Measurements from ENCODE around the gene SMAD2. TPM values are rescaled to one million over a fixed set of nuclear protein-coding genes. Genes with fewer than 3 reads are reported as not detected.

Gene SMAD2
- total RNA-seq, 2 donors from 2014 or later, result 94.1 to 109 TPM

DNA sequence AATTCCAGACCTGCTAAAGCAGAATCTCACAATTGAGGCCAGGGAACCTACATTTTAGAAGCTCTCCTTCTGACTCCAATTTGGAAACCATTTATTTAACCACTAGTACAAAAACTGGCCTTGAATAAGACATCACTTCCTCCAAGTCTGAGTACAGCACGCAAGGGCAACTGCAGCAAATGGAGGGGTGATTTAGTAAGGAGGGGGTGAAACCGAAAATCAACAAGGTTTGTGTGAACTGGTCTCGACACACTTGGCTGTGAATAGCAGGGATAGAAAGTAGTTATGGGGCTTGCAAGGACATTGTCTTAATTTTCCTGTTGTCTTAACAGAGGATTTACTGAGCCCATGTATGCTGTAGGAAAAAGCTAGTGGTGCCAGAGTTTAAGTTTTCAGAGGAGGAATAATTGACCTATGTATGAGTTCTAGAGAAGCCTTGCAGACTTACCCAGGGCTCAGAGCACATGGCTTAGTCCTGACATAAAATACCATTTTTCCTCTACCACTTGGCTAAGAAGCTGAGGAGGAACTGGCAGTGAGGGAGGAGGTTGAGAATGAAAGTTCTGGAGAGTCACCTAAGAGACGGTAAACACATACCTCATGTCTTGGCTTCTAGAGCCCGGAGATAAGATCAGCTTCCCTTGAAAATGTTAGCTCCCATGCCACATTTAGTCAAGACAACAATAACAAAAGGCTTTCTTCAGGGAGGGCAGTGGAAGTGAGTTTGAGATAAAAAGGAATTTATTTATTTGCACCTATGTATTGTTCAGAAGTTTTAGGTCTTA, 114.8 kb downstream of the SMAD2 start:
- no peak for DNase-seq
- peak in 1 of 2 donors; percentile 45 for ATAC-seq
- intact Hi-C loops (cut with DNase I), result no loop called here

DNA sequence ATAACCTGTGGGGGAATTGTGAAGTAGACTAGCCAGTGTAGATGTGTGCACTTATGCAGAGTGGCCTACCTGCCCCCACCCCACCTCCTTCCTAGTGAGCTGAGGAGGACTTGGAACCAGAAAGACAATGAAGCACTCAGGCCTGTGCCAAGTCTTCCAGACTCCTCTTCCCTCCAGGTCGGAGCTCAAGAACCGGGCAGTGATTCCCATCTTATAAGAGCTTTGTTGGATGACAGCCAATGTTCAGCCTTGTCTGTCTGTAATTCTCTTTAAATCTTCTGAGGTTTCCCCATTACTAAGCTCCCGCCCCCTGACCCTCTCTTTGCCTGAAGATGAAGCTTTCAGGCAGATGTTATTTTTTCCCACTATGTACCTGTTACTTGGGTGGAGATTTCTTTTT, 121.0 kb downstream of the SMAD2 start:
- DNase-seq (no peak), ATAC-seq (no peak)
- intact Hi-C loops (cut with DNase I), result no loop called here

DNA sequence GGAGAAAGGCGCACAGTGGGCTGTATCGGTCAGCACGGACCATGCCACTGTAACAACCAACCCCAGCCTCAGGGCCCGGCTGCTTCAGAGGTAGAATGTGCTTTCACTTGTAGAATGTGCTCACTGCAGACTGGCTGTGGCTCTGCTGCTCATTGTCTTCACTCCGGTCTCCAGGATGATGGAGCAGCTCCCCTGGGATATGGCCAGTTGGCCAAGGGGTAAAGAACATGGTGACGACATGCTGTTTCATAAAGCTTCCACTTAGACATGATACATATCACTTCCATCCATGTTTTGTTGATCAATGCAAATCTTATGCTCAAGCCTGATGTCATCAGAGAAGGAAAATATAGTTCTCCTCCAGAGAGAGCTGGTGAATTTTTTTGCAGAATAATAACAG, 127.7 kb downstream of the SMAD2 start:
- no peak for DNase-seq
- intact Hi-C loops (cut with DNase I), result no loop called here
- no peak for ATAC-seq

DNA sequence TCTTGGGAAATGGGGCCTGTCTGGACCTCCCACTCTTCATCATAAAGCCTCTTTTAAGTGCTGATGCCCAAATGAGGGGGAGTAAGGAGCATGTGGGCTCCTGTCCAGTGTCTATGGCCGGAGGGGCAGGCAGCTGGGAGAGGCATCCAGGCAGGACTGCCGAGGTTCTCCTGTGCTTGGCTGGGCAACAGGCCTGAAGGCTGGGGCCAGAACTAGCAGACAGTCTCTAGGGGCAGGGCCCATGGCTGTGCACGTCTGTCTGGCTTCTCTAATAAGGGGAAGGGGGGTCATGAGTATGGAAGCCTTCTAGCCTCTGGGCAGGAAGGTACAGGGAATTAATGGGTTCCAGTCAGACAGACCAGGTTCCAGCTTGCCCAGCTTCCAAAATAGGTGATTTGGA, 128.6 kb downstream of the SMAD2 start:
- intact Hi-C loops (cut with DNase I), result no loop called here
- ATAC-seq (no peak), DNase-seq (no peak)

DNA sequence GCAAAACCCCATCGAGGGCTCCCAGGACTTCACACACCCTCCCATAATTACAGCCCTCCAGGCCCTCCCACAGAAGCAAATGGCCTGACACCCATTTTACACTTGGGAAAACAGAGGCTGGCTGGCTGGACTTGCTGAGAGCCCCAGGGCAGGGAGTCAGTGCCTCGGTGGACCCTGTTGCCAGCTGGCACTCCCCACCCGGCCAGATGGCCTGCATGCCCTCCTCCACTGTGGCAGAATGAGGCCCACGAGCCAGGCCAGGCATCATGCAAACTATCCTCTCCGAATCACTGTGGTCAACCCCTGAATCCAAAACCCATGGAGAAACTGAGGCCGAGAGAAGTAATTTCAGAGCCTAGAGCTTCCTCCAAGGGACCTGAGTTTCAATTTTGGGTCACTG, 129.7 kb downstream of the SMAD2 start:
- ATAC-seq (no peak), DNase-seq (no peak)
- intact Hi-C loops (cut with DNase I), result no loop called here

DNA sequence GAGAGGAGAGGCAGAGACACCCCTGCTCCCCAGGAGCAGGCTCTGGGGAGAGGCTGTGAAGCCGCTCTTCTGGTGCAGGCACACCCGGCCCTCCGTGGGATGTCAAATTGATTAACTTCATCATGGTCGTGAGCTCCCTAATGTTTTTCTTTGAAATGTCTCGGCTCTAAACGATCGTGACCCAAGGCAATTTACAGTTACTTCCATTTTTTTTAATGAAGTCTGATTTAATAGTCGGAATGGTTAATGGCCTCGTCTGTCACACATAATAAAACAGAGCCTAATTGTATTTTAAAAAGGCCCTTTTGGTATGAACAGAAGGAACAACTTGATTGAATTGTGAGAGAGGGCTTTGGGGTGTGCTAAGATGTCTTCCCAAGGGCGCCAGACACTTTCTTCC, 130.2 kb downstream of the SMAD2 start:
- DNase-seq, result no peak
- intact Hi-C loops (cut with DNase I), result no loop called here

DNA sequence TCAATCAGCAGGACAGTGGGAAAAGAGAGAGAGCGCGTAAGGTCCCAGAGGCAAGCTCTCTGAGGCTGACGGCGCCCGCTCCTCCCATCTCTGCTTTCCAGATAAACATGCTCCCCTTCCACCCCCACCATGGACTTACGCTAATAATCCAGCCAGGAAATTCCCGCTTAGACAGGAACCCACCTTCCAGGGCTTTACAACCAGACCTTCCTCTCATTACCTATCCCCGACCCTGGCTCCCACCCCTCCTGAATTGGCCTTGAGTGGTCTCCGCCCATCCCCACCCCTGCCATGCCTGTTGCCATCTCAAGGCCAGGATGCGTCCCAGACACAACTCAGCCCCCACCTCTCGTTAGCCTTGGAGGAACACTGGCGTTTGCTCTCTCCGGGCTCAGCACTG, 131.1 kb downstream of the SMAD2 start:
- DNase-seq (no peak), ATAC-seq (no peak)
- intact Hi-C loops (cut with DNase I), result no loop called here

More for the DNA sequence above, 130.2 kb downstream of the SMAD2 start:
- no peak for ATAC-seq

DNA sequence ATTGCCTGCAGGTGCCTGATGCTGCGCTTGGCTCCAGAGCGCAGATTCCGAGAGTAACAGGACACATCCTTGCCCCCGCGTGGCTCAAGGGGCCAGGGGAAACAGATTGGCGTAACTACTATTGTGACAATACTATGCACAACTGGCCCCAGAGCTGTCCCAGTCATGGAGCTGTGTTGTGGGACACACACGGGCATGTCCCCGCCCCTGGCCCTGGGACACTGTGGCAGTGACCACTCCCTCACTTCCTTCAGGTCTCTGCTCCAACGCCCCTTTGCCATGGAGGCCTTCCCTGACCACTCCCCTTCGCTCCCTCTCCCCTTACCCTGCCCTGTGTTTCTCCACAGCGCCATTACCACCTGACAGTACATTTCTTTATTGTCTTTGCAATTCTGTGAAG, 132.1 kb downstream of the SMAD2 start:
- intact Hi-C loops (cut with DNase I), result no loop called here
- DNase-seq (no peak), ATAC-seq (no peak)

DNA sequence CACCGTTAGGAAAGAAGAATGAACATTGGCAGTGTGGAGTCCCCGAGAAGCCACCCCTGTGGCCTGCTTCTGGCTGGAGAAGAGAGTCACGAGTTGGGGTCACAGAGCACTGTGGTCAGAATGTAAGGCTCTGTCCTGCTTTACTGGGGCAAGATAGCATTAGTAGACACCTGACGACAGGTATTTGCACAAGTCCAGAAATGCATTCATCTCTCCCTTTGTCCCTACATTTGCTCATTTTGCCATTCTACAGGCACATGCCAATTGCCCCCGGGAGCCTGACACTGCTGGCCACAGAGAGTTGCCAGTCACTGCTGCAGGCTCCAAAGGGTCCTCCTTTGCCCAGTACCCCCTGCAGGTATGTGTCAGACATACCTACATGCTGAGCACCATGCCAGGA, 133.3 kb downstream of the SMAD2 start:
- intact Hi-C loops (cut with DNase I), result no loop called here
- DNase-seq (no peak), ATAC-seq (no peak)

DNA sequence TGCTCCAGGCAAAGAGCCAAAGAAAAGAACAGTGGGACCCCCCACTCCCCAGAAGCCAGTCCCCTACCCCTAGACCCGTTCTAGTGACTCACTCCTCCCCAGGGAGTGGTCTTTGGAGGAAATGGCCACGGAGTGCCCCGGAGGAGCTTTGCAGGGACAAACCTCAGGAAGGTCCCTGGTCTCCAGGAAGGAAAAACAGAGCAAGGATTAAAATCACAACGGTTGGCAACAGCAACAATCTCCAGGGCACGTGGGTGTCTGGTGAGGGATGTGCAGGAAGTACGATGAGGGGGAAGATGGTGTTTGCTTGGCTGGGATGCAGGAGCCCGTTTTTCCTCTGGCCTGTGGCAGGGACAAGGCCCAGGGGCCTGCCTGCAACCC, 135.0 kb downstream of the SMAD2 start:
- DNase-seq (peak; percentile 31), ATAC-seq (peak; percentile 42 to 58)
- intact Hi-C loops (cut with DNase I), result no loop called here

DNA sequence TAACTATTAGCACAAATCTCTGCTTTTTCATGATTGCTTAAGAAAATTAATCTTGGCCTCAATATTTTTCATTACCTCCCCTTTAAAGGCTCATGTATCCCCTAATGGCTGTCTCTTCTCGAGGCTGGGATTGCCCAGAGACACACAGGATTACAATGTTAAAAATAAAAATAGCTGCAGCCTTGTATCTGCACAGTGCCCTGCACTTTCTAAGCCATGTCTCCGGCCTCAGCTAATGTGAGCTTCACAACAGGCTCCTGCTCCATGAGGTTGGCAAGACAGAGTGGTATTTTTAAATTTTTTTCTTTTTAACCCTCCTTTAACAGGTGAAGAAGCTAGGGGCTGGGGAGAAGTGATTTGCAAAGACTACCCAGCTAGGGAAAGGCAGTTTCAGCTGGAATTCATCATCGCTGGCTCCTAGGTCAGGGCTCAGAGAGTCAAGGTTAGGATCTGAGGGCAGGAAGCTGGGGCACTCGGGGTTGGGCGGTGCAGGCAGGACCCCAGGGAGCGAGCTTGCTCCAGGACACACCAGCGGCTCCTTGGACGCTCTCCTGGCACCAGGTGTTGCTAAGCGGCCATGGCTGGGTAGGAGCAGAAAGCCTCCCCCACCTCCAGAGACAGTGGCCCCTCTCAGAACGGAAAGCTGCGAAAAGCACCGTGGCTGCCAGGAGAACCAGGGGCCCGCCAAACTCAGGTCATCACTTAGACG, 135.6 kb downstream of the SMAD2 start:
- DNase-seq (peak; percentile 33), ATAC-seq (peak; percentile 41 to 42)
- intact Hi-C loops (cut with DNase I), result no loop called here

DNA sequence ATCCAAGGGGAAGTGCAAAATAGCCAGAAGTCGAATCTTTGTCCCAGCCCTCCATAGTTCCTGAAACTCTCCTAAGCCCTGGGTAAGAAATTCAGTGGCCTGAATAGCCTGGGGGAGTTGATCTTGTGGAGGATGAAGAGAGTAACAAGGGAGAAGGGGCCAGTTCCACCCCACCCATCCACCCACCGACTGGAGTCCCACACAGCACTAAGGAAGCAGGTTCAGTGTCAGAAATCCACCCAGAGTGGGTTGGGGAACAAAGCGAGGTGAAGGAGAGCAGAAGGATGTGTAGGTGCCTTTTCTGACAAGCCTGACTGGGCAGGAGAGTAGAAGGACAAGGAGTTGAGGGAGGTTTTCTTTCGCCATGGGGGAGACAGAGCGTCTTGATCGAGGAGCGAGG, 136.8 kb downstream of the SMAD2 start:
- intact Hi-C loops (cut with DNase I), result no loop called here
- DNase-seq (no peak), ATAC-seq (no peak)

DNA sequence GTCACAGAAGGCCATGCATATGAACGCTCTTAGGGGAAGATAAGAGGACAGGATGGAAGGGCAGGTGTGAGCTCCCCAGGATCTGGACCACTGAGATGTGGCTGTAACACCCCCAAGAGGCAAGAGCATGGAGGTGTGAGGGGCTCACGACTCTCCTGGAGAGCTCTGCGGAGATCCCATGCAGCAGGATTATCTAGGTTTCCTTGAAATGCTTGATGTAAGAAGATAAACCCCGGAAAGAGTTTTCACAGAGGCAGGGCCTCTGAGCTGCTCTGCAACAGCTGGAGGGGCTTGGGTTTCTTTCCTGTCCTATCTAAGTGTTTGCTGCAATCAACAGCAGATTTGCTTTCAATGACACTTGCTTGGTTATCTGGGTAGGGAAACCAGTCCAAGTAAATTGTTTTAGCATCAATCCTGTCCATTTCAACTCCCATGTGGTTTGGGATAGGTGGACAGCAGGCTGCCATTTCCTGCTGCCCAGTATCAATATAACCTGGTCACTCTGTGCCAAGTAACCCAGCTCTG, 138.9 kb downstream of the SMAD2 start:
- intact Hi-C loops (cut with DNase I), result no loop called here
- no peak for ATAC-seq
- DNase-seq, result no peak

DNA sequence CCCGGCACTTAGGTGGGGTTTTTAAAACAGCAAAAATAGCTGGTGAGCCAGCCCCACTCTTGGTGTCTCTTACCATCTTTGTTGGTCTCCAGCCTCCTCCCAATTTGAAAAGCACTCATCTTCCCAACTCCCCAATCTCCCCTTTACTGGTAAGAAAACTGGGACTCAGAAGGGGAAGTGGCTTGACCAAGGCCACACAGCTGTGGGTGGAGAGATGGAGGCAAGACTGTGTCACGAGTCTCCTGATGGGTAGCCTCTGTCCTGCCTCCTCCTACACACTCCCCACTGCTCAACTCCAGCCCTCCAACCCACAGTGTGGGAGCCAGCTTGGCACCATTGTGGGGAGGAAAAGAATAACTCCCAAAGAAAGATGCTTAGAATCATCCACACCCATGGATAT, 140.4 kb downstream of the SMAD2 start:
- DNase-seq, result no peak
- no peak for ATAC-seq
- intact Hi-C loops (cut with DNase I), result no loop called here

DNA sequence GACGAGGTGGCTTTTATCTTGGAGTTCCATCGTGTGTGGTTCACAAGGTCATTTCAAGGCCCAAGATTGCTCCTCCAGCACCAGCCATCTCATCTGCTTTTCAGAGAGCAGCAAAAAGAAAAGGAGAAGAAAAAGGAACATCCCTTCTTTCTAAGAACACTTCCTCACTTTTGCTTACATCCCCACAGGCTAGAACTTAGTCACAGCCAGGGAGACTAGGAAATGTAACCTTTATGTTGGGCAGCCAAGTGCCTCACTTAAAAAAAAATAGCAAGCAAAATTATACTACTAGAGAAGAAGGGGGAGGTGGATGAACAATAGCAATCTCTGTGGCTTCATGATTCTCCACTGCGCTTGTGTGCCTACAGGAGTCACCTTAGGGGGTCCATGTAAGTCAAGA, 141.8 kb downstream of the SMAD2 start:
- DNase-seq (no peak), ATAC-seq (no peak)
- intact Hi-C loops (cut with DNase I), result no loop called here

DNA sequence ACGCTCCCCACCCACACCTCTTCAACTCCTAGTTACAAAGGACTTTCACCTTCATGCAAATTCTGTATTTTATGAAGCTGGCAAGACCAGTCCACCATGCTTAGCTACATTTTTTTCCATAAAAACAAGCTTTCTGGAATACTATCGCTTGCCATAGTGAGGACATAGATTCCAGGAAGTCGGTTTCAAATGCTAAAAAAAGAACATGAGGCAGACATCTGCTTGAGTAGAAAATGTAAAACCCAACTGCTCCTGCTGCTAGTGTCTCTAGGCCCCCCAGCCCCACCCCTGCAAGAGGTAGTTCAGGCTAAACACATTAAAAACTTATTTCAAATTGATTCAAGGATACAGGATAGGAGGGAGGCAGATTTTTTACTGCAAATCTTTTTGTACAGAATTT, 148.9 kb downstream of the SMAD2 start:
- intact Hi-C loops (cut with DNase I), result no loop called here
- ATAC-seq, result no peak
- no peak for DNase-seq

DNA sequence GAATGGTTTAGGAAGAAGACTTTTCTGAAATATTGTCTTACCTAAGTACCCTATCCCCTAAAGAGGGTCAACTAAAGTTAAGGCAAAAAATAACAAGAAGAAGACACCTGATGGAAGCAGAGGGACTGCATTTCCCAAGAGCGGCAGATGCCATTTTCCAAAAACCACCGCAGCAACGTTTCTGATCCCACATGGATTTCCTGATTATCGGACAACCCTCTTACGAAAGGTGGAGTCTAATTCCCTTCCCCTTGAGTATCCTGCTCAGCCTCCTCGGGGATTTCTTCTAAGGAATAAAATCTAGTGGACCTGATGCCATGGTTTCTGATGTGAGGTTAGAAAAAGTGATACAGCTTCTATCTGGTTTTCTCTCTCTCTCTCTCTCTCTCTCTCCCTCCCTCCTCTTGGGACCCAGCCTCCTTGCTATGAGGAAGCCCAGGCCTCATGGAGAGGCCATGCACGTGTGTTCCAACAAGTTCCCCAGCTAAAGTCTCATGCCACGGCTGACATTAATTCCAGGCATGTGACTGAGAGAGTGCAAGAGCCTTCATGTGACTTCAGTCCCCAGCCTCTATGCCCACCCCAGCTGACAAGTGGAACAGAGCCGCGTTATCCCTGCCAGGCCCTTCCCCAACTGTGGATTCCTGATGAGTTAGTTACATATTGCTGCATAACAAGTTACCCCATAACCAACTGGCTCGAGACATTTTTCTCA, 150.3 kb downstream of the SMAD2 start:
- DNase-seq (no peak), ATAC-seq (no peak)
- intact Hi-C loops (cut with DNase I), result no loop called here

DNA sequence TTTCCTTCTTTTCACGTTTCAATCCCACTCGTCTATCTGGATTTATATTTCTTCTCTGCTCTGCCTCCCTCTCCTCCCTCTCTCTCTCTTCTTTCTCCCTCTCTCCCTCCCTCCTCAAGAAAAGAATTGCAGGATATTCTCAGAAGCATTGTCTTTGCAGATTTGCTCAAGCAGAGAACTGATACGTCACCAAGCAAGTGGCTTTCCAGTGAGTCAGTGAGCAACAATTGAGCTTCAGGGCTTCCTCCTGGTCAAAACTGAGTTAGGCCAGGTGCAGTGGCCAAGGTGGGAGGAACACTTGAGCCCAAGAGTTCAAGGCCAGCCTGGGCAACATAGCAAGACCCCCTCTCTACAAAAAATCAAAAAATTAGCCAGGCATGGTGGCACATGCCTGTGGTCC, 151.1 kb downstream of the SMAD2 start:
- no peak for ATAC-seq
- intact Hi-C loops (cut with DNase I), result loop anchor here in 1 of 2 donors (10.0 kb wide), 1 partner anchor 665 kb away; no protein-coding TSS in a partner anchor
- no peak for DNase-seq

DNA sequence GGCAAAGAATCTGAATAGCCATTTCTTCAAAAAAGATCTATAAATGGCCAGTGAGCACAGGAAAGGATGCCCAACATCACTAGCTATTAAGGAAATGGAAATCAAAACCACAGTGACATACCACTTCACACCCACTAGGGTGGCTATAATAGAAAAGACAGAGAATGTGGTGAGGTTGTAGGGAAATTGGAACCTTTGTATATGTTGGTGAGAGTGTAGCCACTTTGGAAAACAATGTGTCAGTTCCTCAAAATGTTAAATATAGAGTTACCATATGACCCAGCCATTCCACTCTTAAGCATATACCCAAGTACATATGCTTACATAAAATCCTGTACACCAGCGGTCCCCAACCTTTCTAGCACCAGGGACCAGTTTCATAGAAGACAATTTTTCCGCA, 152.8 kb downstream of the SMAD2 start:
- no peak for DNase-seq
- intact Hi-C loops (cut with DNase I), result loop anchor here in 1 of 2 donors (10.0 kb wide), 1 partner anchor 667 kb away; no protein-coding TSS in a partner anchor
- no peak for ATAC-seq

DNA sequence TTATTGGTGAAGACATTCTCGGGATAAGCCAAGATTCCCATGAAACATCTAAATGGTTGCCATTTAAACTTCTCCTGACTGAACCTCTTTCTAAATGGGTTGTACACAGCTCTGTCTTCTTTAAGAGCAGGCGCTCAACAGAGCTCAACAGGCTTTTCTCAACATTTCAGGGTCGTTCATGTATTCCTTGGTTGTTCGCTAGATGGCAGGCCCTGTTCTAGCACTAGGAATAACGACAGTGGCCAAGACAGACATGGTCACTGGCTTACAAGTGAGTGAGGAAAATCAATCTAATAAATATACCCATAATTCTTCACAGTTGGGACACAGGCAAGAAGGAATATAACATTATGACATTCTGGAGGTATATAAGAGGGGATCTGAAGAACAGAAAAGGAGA, 154.5 kb downstream of the SMAD2 start:
- no peak for ATAC-seq
- DNase-seq, result no peak
- intact Hi-C loops (cut with DNase I), result loop anchor here in 1 of 2 donors (10.0 kb wide), 1 partner anchor 669 kb away; no protein-coding TSS in a partner anchor

Data from left cardiac atrium (tissue), 4 donors.